Activated CD8-positive, alpha-beta memory T cell treated with anti-CD3 and anti-CD28 coated beads, Interleukin-2, amount 10 ng/mL, durations not matched to agents 7 days and 5 days (primary cell): ENCODE data around the gene AREG. TPM values are rescaled to one million over a fixed set of nuclear protein-coding genes. Genes with fewer than 3 reads are reported as not detected.

Experiments used
- ATAC-seq: fragments of 150-1000 bp; cut with Tn5 transposase; one replicate; pipeline ENCODE4 v1.10.0; 2021; ENCODE audit warnings: moderate library complexity
- CTCF ChIA-PET: fragments of 350-600 bp; sonication (Branson Sonifier 250); formaldehyde crosslinking; loops from one replicate; lab custom pipeline; 2021; ENCODE audit warnings: antibody characterized with exemption; lab: Charles Lee
- DNase-seq: peaks from one replicate; pipeline ENCODE4 v3.0.0-alpha.2; 2020
- H3K27ac Mint-ChIP-seq: one replicate; pipeline ENCODE4 v1.8.0; 2021; ENCODE audit warnings: mild to moderate bottlenecking, mixed read lengths
- H3K27me3 Mint-ChIP-seq: one replicate; pipeline ENCODE4 v1.8.0; 2021; ENCODE audit warnings: mixed read lengths
- H3K36me3 Mint-ChIP-seq: one replicate; pipeline ENCODE4 v1.8.0; 2021; ENCODE audit warnings: mild to moderate bottlenecking, mixed read lengths
- H3K4me1 Mint-ChIP-seq: one replicate; pipeline ENCODE4 v1.8.0; 2021; ENCODE audit warnings: mixed read lengths
- H3K4me3 Mint-ChIP-seq: one replicate; pipeline ENCODE4 v1.8.0; 2021; ENCODE audit warnings: mild to moderate bottlenecking, moderate library complexity, mixed read lengths
- H3K9me3 Mint-ChIP-seq: one replicate; pipeline ENCODE4 v1.8.0; 2022; ENCODE audit warnings: low read depth, mixed read lengths
- total RNA-seq, 2 experiments: library from RNA; stranded (reverse); gene quantifications; one replicate each; pipeline ENCODE4 v1.2.3, GENCODE V29; 2021

AREG gene
- total RNA-seq, 2 experiments from 2014 or later, result 0.19 to 0.53 TPM

DNA sequence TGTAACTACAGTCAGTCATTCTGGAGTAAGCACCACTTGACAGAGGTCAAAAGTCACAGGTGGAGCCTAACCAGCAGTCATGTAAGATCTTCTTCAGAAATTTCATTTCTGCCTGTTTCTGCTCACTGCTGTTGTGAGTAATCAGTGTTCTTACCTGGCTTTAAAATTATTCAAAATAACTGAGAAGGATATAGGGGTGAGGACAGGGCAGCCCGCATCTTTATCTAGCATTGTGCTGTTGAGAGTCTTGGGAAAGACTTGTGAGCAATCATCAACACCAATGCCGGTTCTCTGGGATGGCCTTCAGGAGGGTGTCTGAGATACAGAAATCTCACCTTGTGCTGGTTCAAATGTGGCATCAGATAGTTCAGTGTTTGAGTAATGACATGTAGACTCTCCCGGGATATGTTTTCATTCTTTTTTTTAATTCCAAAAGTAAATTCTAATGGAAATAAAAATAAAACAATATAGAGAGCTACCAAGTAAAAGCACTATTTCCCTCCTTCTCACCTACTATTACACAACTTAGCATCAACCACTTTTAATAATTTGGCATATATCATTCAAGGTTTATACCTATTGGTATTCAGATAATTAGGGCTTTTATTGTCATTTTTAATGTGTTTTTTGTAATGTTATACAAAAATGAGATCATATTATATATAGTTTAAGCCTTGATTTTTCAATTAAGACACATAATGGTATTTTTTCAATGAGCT, 37.1 kb downstream of the AREG start:
- Mint-ChIP-seq H3K9me3 (no peaks in the 10 kb centered on the region), H3K27me3 (peaks cover 10% of the 10 kb centered on the region), H3K36me3 (no peaks in the 10 kb centered on the region), H3K4me3 (no peak overlapping the region), H3K4me1 (no peaks in the 10 kb centered on the region), H3K27ac (no peak overlapping the region)
- ATAC-seq (no peak), DNase-seq (no peak)
- CTCF ChIA-PET, result no interaction called here

DNA sequence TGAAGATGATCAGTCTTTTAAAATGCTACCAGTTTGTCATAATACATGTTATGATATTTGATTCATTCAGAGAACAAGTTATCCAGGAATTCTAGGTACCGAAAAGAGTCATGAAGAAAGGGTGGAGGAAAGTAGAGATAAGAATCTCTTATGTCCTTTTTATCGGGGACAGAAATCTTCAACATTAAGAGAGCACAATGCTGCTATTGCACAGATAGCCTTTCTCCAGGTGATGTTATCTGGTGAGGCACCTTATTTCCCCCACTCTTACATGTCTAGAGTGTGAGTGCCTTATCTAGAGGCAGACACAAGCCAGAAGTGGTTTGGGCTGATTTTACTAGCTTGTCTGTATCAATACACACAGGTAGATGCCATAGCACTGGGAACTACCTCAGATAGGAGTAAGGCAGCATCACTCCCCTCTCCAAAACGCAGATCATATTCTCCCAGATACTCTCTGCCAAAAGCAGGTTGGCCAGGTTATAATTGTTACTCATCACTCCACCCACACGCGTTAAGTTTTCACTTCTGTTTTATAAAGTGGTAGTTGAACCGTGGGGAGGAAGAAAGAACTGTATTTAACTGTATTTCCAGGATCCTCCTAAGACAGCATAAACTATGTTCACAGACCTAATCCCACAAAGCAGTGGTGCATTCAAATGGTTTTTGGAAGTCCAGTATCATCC, 38.4 kb downstream of the AREG start:
- ATAC-seq, result no peak

DNA sequence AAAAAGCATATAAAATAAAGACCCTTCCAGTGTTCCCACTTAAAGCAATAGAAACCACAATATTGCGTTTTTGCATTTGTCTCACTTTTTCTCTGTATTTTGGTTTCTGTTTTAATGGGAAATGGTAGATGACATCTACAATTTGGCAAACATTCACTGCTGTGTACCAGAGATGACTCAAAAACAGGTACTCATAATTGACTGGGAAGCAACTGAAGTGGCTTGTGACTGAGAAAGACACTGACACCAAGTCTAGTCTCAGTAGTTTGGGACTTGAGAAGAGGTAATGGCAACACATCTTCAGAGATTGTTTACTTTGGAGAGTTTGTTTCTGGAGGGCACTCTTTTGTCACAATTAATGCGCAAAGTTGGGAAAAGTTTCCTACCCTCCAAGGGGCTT, 42.0 kb downstream of the AREG start:
- CTCF ChIA-PET, result no interaction called here
- Mint-ChIP-seq H3K27ac (no peak overlapping the region), H3K4me1 (no peaks in the 10 kb centered on the region), H3K4me3 (no peak overlapping the region), H3K36me3 (no peaks in the 10 kb centered on the region), H3K27me3 (peaks cover 4% of the 10 kb centered on the region), H3K9me3 (no peaks in the 10 kb centered on the region)
- no peak for DNase-seq
- no peak for ATAC-seq

More for the DNA sequence above, 38.4 kb downstream of the AREG start:
- Mint-ChIP-seq H3K4me1 (no peaks in the 10 kb centered on the region), H3K27ac (no peak overlapping the region), H3K36me3 (no peaks in the 10 kb centered on the region), H3K27me3 (peaks cover 8% of the 10 kb centered on the region), H3K4me3 (no peak overlapping the region), H3K9me3 (no peaks in the 10 kb centered on the region)
- CTCF ChIA-PET, result no interaction called here
- no peak for DNase-seq

DNA sequence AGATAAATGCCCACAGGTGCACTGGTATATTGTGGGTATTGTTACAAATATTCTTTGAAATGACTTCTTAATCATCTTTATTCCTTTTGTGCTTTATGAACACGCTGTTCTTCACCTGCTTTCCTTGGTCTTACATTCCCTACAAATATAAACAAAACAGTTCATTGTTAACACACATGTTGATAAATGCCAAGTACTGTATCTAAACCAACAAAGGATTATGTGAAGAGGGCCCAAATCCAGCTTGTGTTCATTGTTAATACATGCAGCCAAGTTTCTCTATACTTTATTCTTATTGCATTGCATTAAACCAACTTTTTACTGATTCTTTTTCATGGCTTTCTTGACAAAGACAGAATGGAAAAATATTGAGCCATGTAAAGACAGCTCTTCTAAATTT, 42.8 kb downstream of the AREG start:
- CTCF ChIA-PET, result no interaction called here
- Mint-ChIP-seq H3K4me1 (no peaks in the 10 kb centered on the region), H3K4me3 (no peak overlapping the region)

DNA sequence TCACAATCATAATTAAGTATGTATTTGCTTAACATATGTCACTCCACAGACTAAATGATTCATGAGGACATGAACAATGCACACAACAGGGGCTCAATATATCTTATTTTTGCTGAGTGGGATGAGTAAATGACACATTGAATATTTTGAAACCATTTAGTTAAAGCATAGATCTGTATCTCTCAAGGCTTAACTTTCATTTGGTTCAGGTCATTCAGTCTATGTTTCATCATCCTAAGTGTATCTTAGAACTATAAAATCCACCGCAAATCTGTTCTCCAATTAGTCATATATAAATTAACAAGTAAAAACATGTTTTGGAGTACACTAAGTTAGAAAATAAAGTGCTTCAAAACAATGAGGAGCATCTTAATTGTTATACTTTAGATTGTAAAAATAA, 45.8 kb downstream of the AREG start:
- Mint-ChIP-seq H3K9me3 (no peaks in the 10 kb centered on the region), H3K27ac (no peak overlapping the region), H3K27me3 (peaks cover 7% of the 10 kb centered on the region), H3K4me3 (no peak overlapping the region), H3K36me3 (no peaks in the 10 kb centered on the region), H3K4me1 (no peaks in the 10 kb centered on the region)
- ATAC-seq (no peak), DNase-seq (no peak)
- CTCF ChIA-PET, result no interaction called here

More for the DNA sequence above, 42.8 kb downstream of the AREG start:
- DNase-seq, result no peak
- H3K9me3 Mint-ChIP-seq, result no peaks in the 10 kb centered on the region
- no peak overlapping the region for H3K27ac Mint-ChIP-seq
- H3K36me3 Mint-ChIP-seq, result no peaks in the 10 kb centered on the region
- H3K27me3 Mint-ChIP-seq, result peaks cover 4% of the 10 kb centered on the region
- ATAC-seq, result no peak

DNA sequence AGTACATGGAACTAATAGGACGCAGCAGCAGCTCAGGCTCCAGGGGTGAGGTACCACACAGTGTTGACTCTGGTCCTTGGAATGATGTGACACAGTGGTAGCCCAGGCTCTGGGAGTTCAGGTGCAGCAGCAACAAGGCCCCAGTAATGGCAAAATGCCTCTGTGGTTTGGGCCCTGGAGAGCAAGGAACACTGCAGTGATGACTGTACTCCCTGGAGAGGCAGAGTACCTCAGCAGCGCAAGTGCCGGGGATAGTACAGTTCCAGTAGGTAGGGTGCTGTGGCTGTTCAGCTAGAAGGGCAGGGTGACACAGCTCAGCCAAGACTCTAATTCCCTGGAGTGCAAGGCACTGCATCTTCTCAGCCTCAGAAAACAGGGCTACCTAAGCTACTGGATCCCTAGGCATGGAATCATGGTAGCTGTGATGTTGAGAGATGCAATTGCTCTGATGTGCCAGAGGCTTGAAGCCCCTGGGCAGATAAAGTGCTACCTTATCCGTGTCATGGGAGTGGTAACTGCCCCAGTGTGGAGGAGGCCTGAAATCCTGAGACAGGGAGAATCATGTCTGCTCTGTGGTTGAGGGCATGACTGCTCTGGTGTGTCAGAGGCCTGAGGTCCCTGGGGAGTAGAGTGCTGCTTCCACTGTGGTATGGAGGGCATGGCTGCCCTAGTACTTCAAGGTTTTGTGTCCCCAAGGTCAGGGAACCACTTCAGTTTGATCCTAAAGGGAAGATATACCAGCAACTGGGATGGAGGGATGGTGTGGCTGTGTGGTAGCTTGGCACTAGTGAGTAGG, 55.2 kb downstream of the AREG start:
- peaks cover 28% of the 10 kb centered on the region for H3K27me3 Mint-ChIP-seq
- H3K27ac Mint-ChIP-seq, result no peak overlapping the region
- no peaks in the 10 kb centered on the region for H3K9me3 Mint-ChIP-seq
- ATAC-seq, result no peak
- no peaks in the 10 kb centered on the region for H3K4me1 Mint-ChIP-seq
- no peak for DNase-seq
- no peaks in the 10 kb centered on the region for H3K36me3 Mint-ChIP-seq
- CTCF ChIA-PET, result no interaction called here
- H3K4me3 Mint-ChIP-seq, result no peak overlapping the region

- Mint-ChIP-seq H3K27ac (no peak overlapping the region), H3K36me3 (no peaks in the 10 kb centered on the region), H3K4me1 (no peaks in the 10 kb centered on the region), H3K9me3 (no peaks in the 10 kb centered on the region), H3K27me3 (peaks cover 28% of the 10 kb centered on the region), H3K4me3 (no peak overlapping the region)
- no peak for ATAC-seq
- CTCF ChIA-PET, result no interaction called here
- no peak for DNase-seq
Observed at GRCh38 chr4:74501579-74501978, 56.6 kb downstream of the AREG start.

- no peaks in the 10 kb centered on the region for H3K9me3 Mint-ChIP-seq
- no peak for ATAC-seq
Observed at GRCh38 chr4:74503580-74503979, 58.6 kb downstream of the AREG start.

GRCh38 chr4:74504212-74504611, 59.3 kb downstream of the AREG start:
- Mint-ChIP-seq H3K27me3 (peaks cover 20% of the 10 kb centered on the region), H3K4me1 (no peaks in the 10 kb centered on the region), H3K36me3 (no peaks in the 10 kb centered on the region), H3K9me3 (no peaks in the 10 kb centered on the region), H3K4me3 (no peak overlapping the region), H3K27ac (no peak overlapping the region)
- CTCF ChIA-PET, result no interaction called here
- no peak for DNase-seq
- ATAC-seq, result no peak

More at GRCh38 chr4:74503580-74503979, 58.6 kb downstream of the AREG start:
- Mint-ChIP-seq H3K27ac (no peak overlapping the region), H3K36me3 (no peaks in the 10 kb centered on the region), H3K4me1 (no peaks in the 10 kb centered on the region), H3K27me3 (peaks cover 24% of the 10 kb centered on the region), H3K4me3 (no peak overlapping the region)
- no peak for DNase-seq
- CTCF ChIA-PET, result no interaction called here

Other genes starting within 250 kb of the AREG start
- not detected for gene EPGN, start 136.7 kb upstream of the AREG start, total RNA-seq
- gene EREG, start 80.0 kb upstream of the AREG start, total RNA-seq, result not detected